ENCODE data around the gene DUOXA1. TPM values are rescaled to one million over a fixed set of nuclear protein-coding genes. Genes with fewer than 3 reads are reported as not detected.

Gene DUOXA1
- total RNA-seq, 1 experiment from 2014 or later, result not detected

DNA sequence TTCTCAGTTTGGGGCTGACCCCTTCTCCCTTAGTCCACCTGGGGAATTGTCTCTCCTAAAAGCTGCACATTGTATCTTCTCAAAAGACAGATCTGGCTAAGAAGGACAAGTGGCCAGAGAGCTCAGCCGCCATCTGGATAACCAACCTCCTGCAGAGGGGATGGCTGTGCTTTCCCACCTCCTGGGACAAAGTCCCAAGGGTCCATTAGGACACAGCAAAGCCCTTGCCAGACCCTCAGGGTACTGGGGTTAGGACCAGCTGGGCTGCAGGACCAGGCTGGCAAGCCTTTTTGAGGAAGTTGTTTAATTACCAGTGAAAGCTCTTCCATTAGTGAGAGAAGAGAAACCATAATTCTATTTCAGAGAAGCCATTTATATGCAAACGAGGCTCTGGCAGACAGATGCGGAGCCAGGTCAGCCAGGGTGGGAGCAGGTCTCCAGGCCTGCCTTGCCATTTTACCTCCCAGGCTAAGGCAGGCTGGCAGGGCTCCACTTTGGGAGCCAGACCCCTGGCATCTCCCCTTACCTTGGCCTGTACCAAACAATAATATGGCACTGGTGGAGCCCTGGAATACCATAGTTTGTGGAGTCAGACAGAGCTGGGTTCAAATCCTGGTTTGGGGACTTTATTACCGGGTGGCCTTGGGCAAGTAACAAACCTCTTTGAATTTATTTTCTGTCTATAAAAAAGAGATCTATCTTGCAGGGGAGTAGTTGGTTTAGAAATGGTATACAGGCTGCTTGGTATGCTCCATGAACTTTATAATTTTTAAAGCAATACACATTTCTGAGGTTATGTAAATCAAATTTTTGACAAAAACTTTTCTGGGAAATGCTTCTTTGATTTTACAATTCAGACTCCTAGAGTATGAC is 40.2 kb upstream of the DUOXA1 start:
- no TSS peak for BruUV-seq (replicated peaks)
- ATAC-seq, result no peak
- Histone ChIP-seq H3K9me3 (ENCODE audit: low read length) (no peaks in the 10 kb centered on the region), H3K4me3 (ENCODE audit: low read length) (no peak overlapping the region), H3K4me2 (ENCODE audit: low read length) (no peak overlapping the region), H3K27me3 (ENCODE audit: low read length) (no peaks in the 10 kb centered on the region), H4K20me1 (ENCODE audit: low read length) (no peaks in the 10 kb centered on the region), H3K36me3 (ENCODE audit: low read depth, low read length) (no peaks in the 10 kb centered on the region), H3K9ac (ENCODE audit: low read length) (no peak overlapping the region), H3K4me1 (ENCODE audit: insufficient read depth, low read length) (peaks cover 6% of the 10 kb centered on the region), H3K27ac (ENCODE audit: low read length) (no peak overlapping the region), H3K79me2 (ENCODE audit: low read length) (no peaks in the 10 kb centered on the region), H3F3A (ENCODE audit: low read length, unreplicated experiment) (no peaks in the 10 kb centered on the region), H2AFZ (ENCODE audit: low read length) (no peak overlapping the region), H3K9me2 (replicated peaks; ENCODE audit: low read length) (no peaks in the 10 kb centered on the region)
- intact Hi-C loops (cut with micrococcal nuclease), result loop anchor here (10.0 kb wide), 1 partner anchor 285 kb away; no protein-coding TSS in a partner anchor
- DNase-seq, result no peak
- ChIA-PET CTCF (no interaction called here), POLR2A (ENCODE audit: unreplicated experiment) (no interaction called here)
- no peak for TF ChIP-seq EZH2phosphoT487 (IDR thresholded peaks at IDR 0.05; ENCODE audit: borderline replicate concordance, low read length)
- TF ChIP-seq, protein P1, sequence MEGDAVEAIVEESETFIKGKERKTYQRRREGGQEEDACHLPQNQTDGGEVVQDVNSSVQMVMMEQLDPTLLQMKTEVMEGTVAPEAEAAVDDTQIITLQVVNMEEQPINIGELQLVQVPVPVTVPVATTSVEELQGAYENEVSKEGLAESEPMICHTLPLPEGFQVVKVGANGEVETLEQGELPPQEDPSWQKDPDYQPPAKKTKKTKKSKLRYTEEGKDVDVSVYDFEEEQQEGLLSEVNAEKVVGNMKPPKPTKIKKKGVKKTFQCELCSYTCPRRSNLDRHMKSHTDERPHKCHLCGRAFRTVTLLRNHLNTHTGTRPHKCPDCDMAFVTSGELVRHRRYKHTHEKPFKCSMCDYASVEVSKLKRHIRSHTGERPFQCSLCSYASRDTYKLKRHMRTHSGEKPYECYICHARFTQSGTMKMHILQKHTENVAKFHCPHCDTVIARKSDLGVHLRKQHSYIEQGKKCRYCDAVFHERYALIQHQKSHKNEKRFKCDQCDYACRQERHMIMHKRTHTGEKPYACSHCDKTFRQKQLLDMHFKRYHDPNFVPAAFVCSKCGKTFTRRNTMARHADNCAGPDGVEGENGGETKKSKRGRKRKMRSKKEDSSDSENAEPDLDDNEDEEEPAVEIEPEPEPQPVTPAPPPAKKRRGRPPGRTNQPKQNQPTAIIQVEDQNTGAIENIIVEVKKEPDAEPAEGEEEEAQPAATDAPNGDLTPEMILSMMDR (conservative IDR thresholded peaks at IDR 0.05; ENCODE audit: low read depth, low read length), result no peak
- no peak for TF ChIP-seq EZH2 (IDR thresholded peaks at IDR 0.05; ENCODE audit: low read length, unreplicated experiment)

GRCh38 chr15:45168751-45169551 is 39.3 kb upstream of the DUOXA1 start:
- Histone ChIP-seq H3F3A (ENCODE audit: low read length, unreplicated experiment) (no peaks in the 10 kb centered on the region), H3K9me2 (replicated peaks; ENCODE audit: low read length) (no peaks in the 10 kb centered on the region), H3K9ac (ENCODE audit: low read length) (no peak overlapping the region), H3K27me3 (ENCODE audit: low read length) (no peaks in the 10 kb centered on the region), H3K79me2 (ENCODE audit: low read length) (no peaks in the 10 kb centered on the region), H3K27ac (ENCODE audit: low read length) (no peak overlapping the region), H3K4me1 (ENCODE audit: insufficient read depth, low read length) (peaks cover 6% of the 10 kb centered on the region), H4K20me1 (ENCODE audit: low read length) (no peaks in the 10 kb centered on the region), H2AFZ (ENCODE audit: low read length) (no peak overlapping the region), H3K36me3 (ENCODE audit: low read depth, low read length) (no peaks in the 10 kb centered on the region), H3K4me3 (ENCODE audit: low read length) (no peak overlapping the region), H3K4me2 (ENCODE audit: low read length) (no peak overlapping the region), H3K9me3 (ENCODE audit: low read length) (no peaks in the 10 kb centered on the region)
- TF ChIP-seq EZH2phosphoT487 (IDR thresholded peaks at IDR 0.05; ENCODE audit: borderline replicate concordance, low read length), result no peak
- TF ChIP-seq, protein P1 (conservative IDR thresholded peaks at IDR 0.05; ENCODE audit: low read depth, low read length), result no peak
- no peak for TF ChIP-seq EZH2 (IDR thresholded peaks at IDR 0.05; ENCODE audit: low read length, unreplicated experiment)
- DNase-seq (no peak), ATAC-seq (no peak)
- CTCF ChIA-PET, result no interaction called here
- POLR2A ChIA-PET (ENCODE audit: unreplicated experiment), result no interaction called here
- no TSS peak for BruUV-seq (replicated peaks)
- intact Hi-C loops (cut with micrococcal nuclease), result loop anchor here (10.0 kb wide), 1 partner anchor 286 kb away; no protein-coding TSS in a partner anchor

Data from PC-3 (cell line).